CMK (cell line): ENCODE results near the gene CAST.

ENCODE experiments used
- DNase-seq: peaks from one replicate; pipeline ENCODE4 v3.0.0-alpha.2; 2010; ENCODE audit warnings: low read depth

The CAST gene

DNA sequence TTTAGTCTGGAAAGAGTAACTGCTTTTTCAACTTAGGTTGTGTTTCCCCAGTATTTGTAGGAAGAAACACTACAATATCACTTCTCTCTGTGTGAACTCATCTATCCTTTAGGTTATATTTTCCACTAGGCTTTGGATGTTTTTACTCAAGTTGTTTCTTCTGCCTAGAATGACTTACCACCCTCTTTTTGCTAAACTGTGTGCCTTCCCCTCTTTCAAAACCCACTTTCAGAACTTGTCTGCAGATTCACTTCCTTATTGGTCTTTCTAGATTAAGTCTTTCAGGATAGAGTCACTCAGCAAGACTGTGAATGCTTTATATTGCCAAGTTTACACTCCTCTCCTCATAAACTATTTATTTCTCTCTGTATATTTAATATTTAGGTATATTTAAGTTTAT, 14.2 kb upstream of the CAST start:
- DNase-seq, result no peak

DNA sequence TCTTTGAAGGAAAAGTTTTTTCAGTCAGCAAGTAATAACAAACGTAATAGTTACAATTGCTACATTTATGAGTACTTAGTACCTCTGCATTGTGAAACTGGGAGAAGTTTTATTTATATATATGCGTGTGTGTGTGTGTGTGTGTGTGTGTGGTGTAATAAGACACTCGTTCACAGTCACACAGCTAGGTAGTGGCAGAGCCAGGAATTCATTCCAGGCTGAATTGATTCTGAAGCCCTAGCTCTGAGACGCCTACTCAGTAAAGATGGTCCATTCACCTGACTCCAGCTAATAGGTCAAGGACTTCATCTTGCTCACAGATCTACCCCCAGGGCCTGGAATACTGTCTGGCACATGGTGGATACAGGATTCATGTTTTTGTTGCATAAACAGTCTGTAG, 13.6 kb upstream of the CAST start:
- DNase-seq, result no peak

DNA sequence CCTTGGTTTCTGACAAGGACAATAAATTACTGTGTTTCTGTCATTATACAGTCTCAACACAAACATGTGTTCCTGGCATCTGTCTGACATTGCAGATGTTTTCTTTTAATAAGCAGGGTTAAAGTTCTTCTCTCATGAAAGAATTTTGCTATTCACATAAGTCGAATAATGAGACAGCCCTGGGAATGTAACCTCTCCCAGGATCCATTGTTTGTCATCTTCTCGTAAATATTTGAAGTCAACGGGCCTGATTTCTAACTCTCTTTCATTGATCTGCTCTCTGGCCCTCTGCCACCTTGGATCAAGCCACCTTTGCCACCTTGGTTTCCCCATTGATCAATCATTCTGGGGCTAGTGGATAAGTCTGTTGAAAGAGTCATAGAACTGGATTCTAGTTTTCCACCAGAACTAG, 12.9 kb upstream of the CAST start:
- DNase-seq, result no peak

DNA sequence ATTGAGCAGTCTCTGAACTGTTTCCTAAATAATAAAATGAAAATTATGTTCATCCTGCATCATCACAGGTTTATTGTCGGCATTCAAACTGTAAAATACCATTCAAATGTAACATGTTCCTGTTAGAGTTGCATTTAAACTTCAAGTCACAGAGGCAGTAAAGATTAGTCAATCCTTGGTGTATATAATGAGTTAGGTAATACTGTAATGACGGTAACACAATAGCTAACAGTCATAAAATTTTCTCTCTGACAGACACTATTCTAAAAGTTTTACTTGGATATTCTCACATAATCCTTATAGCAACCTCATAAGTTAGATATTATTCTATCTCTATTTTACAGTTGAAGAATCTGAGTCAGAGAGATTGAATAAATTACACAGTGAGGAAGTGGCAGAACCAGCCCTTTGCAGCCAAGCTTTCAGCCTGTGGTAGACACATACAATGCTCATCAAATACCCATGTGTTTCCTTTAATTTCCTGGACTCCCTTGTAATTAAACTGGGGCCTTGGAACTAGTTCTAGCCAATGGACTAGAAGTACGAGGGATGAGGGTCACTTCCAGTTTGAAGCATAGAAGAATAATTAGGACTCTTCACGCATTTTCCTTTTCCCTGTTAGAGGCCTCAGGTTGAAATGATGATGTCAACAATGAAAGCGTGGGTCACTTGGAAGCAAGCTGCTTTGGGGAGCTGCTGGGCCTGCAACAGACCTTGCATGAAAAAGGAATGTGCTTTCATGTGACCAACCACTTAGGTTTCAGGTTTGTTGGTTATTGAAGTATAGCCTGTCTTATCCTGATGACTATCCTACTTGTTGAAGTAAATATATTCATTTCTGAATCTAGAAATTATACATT, 12.3 kb upstream of the CAST start:
- DNase-seq, result no peak

DNA sequence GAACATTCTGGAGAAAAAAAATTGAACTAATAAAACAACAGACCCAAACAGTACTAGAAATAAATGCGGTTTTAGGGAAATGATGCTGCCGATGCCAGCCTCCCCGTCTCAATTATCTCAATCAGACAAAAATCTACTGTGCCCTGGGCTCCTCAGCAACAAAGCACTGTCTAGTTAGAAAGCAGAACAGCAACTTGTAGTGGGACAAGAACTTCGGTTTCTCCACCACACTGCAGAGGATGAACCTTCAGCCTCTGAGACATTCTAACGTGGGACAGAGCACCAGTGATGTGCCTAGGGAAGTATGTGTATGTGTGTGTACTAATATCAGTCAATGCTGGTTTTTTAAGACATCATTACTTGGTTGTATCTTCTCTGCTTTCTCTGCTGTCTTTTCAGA, 11.1 kb upstream of the CAST start:
- no peak for DNase-seq

DNA sequence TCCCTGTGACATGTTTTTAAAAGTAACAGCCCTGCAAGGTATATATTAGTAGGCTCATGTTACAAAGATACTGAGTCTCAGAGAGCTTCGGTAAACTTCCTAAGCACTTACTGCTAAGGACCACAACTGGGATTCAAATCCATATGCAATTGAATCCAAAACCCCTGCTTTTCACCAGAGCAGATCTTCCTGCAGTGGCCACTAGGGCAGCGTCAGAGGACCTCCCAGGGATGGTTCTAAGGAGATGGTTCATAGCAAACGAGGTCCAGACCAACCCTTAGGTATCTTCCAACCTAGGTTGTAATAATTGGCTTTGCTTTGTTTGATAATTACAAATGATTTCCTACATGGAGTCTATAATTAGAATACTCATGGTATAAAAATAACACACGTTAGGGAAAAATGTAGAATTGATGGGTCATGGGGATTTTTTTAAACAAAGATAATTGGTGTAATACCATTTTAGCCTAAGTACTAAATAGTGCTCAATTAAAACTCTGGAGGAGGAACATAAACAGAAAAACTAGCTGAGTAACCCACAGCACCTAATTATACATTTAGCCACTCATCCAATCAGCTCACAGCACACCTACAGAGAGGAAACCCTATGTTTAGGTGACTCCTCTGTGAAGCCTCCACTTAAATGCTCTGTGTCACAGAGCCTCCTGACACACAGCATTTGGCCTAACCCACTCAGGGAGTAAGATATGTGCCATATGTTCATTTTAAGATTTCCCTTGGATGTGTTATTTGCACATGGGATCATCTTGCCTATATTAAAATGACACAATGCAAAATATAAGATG, 10.0 kb upstream of the CAST start:
- DNase-seq, result no peak

DNA sequence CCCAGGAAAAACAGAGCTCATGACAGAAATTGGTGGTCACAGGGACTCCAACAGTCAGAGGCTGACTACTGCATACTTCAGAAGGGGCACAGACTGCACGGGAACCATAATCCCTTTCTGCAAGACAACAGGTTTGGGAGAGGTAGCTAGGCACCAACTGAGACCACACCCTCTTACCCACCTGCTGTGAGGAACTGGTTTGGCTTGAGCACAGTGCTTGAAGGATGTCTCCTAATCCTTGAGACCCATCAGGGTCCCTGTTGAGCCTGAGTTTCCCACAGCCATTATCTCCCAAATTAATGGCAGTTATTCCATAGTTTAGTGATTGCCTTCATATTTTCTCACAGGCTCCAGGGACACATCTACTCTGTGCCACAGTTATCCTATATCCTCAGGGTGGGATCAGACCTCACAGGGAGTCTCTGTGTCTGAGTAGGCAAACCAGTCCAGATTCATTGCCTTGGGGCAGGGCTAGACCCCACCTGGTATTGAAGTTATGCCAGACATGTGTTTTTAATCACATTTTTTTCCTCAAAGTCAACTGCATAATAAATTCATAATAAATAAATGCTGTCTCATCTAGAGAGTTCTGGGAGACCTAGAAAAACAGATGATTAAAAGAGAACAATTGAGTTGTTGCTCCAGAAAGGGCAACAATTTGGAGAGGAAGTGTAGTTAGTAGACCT, 9.3 kb upstream of the CAST start:
- DNase-seq, result no peak

DNA sequence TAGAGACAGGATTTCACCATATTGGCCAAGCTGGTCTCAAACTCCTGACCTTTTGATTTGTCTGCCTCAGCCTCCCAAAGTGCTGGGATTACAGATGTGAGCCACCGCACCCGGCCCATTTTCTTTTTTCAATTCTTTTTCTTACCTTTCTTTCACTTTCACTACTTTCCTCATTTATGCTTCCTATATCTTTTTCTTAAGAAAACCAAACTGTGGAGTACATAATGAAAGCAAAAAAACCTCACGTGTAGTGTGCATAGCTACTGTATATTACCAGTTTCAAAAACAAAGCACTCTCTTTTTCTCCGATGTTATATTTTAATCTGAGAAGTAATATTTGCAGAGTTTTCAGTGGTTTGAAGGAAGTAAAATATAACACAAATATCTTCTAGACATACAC, 8.0 kb upstream of the CAST start:
- no peak for DNase-seq

DNA sequence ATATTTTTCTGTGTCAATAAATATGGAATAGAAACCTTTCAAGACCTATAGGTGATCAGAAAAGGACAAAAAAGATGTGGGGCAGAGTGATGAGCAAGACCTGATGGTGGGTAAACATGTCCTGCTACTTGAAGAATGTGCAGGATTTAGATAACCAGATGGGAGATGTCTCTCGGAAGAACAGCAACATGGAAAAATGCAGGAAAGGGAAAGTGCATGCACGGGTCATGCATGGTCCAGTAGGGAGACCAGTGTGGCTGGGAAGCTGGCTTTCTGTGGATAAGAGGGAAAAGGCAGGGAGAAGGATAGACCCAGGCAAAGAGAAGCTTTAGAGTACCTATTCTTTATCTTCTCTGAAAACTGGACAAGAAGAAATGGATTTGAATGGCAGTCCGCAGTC, 7.1 kb upstream of the CAST start:
- DNase-seq, result no peak

DNA sequence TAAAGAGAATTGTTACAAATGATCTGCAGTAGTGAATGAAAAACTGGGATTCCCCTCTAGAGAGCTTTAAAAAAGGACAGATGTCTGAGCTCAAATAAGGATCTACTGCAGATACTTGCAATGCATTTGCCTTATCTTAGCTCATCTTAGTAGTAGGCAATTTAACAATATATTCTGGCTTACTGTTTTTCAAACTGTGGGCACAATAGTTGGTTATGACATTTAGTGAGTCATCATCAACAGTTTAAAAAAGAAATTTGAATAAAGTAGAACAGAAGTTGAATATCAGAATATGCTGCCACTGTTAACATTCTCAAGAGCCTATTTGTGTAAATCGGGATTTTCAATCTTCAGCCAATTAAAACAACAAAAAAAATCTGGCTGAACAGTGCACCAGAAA, 6.7 kb upstream of the CAST start:
- DNase-seq, result no peak

DNA sequence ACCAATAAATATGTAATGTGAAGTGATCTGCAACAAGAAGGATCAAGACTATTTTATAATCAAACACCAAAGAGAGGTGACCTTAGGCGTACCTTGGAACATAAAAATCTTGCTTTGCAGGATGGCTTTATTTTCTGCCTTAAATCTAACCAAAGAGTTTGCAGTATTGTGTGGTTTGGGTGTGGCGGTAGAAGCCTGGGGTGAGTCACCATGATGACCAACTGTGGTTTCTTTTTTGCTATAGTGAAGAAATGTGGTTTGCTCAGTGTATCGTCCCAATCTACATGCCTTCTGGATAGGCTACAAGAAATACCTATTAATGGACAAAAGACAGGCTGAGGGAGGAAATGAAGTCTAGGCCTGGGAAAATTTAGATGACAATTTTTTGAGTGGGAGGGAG, 5.1 kb upstream of the CAST start:
- DNase-seq, result no peak

DNA sequence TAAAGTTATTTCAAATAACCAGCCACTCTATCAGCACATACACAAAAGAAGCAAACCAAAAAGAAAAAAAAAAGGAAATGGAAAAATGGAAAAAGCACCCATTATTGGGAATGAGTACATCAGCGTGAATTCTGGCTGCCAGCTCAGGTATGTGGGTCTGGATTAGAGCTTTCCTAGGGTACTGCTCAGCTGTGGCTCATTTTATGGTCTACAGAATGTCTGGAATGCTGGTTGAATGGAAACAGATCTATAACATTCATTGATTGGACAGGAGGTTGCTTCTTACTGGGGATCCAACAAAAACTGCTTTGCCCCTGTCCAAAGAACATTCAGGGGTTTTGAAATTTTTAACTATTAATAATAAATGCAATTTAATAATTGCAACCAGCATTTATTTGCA, 3.9 kb upstream of the CAST start:
- DNase-seq, result no peak

DNA sequence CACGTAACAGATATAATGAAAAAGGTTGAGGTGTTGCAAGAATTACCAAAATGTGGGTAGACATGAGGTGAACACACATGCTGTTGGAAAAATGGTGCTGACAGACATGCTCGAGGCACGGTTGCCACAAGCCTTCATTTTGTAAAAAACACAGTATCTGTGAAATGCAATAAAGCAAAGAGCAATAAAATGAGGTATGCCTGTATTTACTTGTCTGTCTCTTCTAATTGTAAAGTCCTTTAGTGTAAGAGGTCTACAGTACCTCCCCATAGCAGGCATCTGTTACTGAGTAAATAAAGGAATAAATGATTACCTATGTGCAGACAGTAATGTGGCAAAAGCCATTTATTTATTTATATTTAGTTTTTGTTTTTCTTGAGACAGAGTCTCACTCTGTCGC, 3.0 kb upstream of the CAST start:
- DNase-seq, result no peak

DNA sequence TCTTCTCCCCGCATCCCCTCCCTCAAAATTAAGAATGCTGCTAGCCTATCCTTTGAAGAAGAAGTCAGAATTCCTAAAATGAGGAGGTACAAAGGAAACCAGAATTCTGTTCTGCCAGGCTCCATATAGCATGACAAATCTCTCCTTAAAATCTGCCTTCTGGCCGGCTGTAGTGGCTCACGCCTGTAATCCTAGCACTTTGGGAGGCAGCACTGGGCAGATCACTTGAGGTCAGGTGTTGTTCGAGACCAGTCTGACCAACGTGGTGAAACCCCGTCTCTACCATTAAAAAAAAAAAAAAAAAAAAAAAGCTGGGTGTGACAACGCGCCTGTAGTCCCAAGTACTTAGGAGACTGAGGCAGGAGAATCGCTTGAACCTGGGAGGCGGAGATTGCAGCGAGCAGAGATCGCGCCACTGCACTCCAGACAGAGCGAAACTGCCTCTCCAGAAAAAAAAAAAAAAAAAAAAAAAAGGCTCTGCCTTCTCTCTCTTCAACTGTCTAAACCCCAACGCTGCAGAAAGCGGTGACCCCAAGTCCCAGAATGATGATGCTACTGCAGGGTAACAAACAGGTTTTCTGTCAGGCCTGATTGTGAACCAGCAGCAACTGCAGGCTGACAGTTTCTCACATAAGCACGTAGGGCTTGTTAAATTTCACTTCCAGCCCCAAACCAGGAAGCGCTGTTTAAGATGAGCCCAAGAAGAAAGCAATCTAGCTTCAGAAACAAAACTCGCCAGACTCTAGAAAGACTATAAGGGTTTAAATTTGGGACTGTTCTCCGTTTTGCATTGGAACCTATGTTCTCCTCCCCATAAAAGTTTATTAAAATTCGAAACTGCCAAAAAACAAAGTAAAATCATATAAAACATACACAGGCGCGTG, 963 bp upstream of the CAST start:
- no peak for DNase-seq

DNA sequence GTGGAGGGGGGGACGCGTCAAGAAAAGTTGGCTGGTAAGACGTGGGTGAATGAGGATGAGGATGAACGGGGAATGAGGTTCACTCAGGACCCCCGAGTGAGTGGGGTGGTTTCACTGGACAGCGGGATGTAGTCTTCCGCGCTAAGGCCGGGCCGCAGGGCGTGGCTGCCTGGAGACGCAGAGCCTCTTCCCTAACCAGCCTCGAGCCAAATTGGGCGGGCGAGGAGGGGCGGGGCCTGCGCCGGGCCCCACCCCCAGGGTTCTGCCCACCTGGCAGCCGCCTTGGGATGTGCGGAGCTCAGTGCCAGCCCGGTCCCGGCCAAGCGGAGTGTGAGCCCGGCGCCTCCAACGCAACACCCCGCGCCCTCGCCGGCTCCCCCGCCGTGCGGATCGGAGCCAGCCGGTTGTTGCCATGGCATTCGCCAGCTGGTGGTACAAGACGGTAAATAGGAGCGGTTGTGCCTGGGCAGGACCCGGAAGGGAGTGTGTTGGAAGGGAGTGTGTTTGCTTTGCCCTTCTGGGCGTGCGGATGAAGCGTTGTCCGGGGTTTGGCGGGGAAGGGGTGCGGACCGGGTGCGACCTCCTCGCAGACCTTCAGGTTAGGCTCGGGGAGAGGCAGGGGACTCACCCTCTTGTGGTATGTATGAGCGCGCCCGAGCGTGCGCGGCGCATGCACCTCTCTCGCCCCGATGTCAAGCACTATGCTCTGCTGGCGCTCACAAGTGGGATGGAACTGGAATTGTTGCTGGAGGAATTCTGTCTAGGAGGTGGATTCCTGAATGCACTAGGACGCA, 746 bp downstream of the CAST start:
- DNase-seq, result no peak

DNA sequence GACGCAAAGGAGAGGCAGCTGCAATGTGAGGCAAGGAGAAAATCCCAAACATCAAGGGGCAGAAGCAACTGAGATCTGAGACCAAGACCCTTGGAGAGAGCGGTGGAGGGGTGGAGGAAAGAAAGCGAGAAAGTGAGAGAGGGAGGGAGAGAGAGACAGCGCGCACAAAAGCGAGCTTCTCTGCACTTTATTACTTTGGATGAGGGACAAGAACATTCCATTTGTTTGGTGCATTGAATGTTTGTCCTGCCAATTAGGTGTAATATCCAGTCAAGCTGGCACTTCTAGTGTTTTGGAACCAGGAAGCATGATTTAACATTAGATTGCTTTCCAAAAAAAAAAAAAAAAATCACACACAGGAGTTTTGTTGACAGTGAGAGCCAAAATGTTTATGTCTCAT, 1.4 kb downstream of the CAST start:
- DNase-seq, result no peak

DNA sequence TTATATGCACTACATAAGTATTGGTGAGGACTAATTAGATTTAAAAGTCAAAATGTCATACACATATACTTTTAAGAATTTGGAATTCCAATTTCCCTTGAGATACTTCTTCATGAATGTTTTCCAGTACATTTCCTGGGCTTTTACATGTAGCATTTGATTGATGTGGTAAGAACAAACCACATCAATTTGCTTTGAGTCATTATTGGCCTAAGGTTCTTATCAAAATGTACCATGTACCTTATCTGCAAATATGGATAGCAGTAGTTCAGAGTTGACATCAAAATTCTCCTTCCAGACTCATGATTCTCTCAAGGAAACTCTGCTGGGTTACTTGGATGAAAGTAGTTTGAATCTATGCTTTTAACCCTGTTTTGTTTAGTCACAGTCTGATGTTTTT, 2.5 kb downstream of the CAST start:
- no peak for DNase-seq

DNA sequence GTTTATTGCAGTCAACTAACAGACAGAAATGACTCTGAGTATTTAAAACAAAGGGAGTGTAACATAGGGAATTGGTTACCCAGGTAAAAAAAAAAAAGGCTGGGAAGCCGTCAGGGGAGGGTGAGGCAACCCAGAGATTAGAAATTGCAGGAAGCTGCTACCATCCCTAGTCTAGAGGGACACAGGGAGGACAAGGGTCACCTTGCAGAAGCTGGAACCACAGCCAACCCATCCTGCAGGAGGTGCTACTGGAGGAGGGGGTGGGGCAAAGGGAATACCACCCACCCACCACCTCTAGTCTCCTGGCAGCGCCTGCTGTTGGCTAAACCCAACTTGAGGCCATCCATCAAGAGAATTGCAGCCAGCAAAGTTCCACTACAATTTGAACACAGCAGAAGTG, 6.5 kb downstream of the CAST start:
- DNase-seq, result no peak

DNA sequence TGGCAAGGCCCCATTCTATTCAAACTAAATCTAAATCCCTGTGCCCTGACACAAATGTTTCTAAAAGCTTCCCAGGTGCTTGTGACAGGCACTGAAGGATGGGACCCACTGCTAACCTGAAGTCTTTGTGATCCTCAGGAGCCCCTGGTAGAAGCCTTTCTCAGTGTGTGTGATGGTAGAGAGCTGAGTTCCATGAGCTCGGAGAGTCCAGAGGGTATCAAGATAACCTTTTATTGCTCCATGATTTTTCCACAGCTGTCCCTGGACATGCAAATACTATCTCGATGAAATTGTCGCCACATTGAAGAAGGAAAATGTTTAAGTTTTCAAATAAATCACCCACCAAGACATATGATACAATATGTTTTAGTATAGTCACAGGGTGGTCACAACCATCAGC, 7.7 kb downstream of the CAST start:
- no peak for DNase-seq

DNA sequence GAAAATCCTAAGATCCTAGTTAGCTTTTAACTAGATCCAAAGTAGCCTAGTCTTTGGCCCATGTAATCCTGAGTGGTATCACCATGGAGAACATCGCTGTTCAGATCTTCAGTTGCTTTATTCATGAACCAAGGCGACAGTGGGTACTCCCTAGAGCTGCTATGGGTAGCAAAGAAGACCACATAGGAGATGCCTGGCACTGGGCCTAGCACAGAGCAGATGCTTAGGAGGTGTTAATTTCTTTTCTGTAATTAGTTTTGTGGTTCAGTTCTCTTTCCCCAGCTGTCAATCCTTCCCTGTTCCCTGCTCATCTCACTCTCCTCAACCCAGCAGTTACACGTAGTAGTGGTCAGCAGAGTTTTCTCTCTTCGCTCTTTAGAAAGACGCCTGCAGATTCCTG, 9.3 kb downstream of the CAST start:
- DNase-seq, result no peak

DNA sequence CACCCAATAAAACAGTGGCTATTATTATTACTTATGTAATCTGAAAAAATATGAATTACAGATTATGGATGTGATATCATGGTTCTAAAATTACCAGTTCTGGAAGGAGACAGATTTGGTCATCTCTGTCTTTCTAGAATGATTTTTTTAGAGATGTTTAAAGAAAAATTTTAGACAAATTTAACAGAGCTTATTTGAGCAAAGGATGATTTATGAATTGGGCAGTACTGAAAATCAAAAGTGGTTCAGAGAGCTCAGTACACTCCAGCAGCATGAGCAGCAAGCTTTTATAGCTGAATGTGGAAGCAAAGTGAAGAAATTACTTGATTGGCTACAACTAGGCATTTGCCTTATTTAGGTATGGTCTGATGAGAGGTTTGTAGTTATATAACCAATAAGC, 11.0 kb downstream of the CAST start:
- DNase-seq, result no peak
